Glutamatergic neuron (in vitro differentiated cells): ENCODE results near the gene FEZ2. TPM values are rescaled to one million over a fixed set of nuclear protein-coding genes. Genes with fewer than 3 reads are reported as not detected.

Experiments used
- total RNA-seq: library from RNA; stranded (reverse); fragmentation: NEBNext Ultra II Directional; extraction: Animal tissue kit (Norgen Biotek cat#: 25700); gene quantifications from one replicate; pipeline ENCODE4 v1.2.1, GENCODE V29; 2021; ENCODE audit not compliant: unreplicated experiment

The FEZ2 gene
- total RNA-seq, 1 donor from 2014 or later, result 47.3 TPM

Other genes starting within 250 kb of the FEZ2 start
- gene CRIM1, start 242.4 kb downstream of the FEZ2 start, total RNA-seq, result 35.7 TPM
- gene VIT, start 98.5 kb upstream of the FEZ2 start, total RNA-seq, result not detected